Keratinocyte (primary cell): Measurements from ENCODE around the gene SLC30A3. TPM values are rescaled to one million over a fixed set of nuclear protein-coding genes. Genes with fewer than 3 reads are reported as not detected.

Experiments used
- DNase-seq: peaks from one replicate; pipeline ENCODE4 v3.0.0-alpha.2; 2011; ENCODE audit warnings: low read depth, missing footprints, low spot score
- FAIRE-seq: peaks from 2 replicates; lab custom pipeline; 2011; peaks lifted over from hg19 to GRCh38; lab: Jason Lieb, UNC
- H2AFZ ChIP-seq: 2 replicates; pipeline ENCODE4 v1.6.0; 2012; ENCODE audit warnings: low read length, control low read depth, inconsistent platforms; ENCODE audit not compliant: control insufficient read depth
- H3K27ac ChIP-seq: 2 replicates; pipeline ENCODE4 v1.5.1; 2011; ENCODE audit warnings: low read length; ENCODE audit not compliant: control insufficient read depth, insufficient read depth
- H3K27me3 ChIP-seq: 3 replicates; pipeline ENCODE4 v1.6.0; 2011; ENCODE audit warnings: low read length; ENCODE audit not compliant: control insufficient read depth, insufficient read depth; ENCODE audit errors: extremely low read depth
- H3K36me3 ChIP-seq, 2 experiments: 2 replicates in 1 of 2; 3 replicates in 1 of 2; pipeline ENCODE4 v1.5.1; 2011; ENCODE audit warnings: low read length in 2 of 2, mild to moderate bottlenecking in 1 of 2; ENCODE audit not compliant: control insufficient read depth in 2 of 2, insufficient read depth in 2 of 2; ENCODE audit errors: extremely low read depth in 1 of 2
- H3K4me1 ChIP-seq: 3 replicates; pipeline ENCODE4 v1.5.1; 2011; ENCODE audit warnings: low read length; ENCODE audit not compliant: control insufficient read depth, insufficient read depth; ENCODE audit errors: extremely low read depth
- H3K4me2 ChIP-seq: 3 replicates; pipeline ENCODE4 v1.6.0; 2011; ENCODE audit warnings: low read depth, low read length; ENCODE audit not compliant: control insufficient read depth, insufficient read depth; ENCODE audit errors: extremely low read depth
- H3K4me3 ChIP-seq, 3 experiments: fragments of 200-600 bp in 1 of 3; sonication (generic) in 1 of 3; 2 replicates in 2 of 3; 3 replicates in 1 of 3; pipeline ENCODE4 v1.5.1; 2011 to 2016; ENCODE audit warnings: low read length in 3 of 3, mild to moderate bottlenecking in 3 of 3, control low read depth in 2 of 3, inconsistent platforms in 1 of 3, low read depth in 1 of 3, mixed read lengths in 1 of 3, mixed run types in 1 of 3, moderate library complexity in 1 of 3; ENCODE audit not compliant: control insufficient read depth in 2 of 3, insufficient read depth in 2 of 3; ENCODE audit errors: extremely low read depth in 1 of 3
- H3K79me2 ChIP-seq: 2 replicates; pipeline ENCODE4 v1.6.0; 2012; ENCODE audit warnings: low read length; ENCODE audit not compliant: control insufficient read depth, insufficient read depth
- H3K9ac ChIP-seq: 3 replicates; pipeline ENCODE4 v1.6.0; 2011; ENCODE audit warnings: low read length; ENCODE audit not compliant: control insufficient read depth, insufficient read depth; ENCODE audit errors: extremely low read depth
- H3K9me1 ChIP-seq: 3 replicates; pipeline ENCODE4 v1.6.0; 2011; ENCODE audit warnings: low read length; ENCODE audit not compliant: control insufficient read depth, insufficient read depth; ENCODE audit errors: extremely low read depth
- H3K9me3 ChIP-seq: 2 replicates; pipeline ENCODE4 v1.5.1; 2012; ENCODE audit warnings: low read depth, low read length; ENCODE audit not compliant: control insufficient read depth
- H4K20me1 ChIP-seq: 3 replicates; pipeline ENCODE4 v1.6.0; 2011; ENCODE audit warnings: low read length; ENCODE audit not compliant: control insufficient read depth, insufficient read depth; ENCODE audit errors: extremely low read depth
- EZH2 ChIP-seq: IDR thresholded peaks from one replicate; pipeline ENCODE4 v1.6.1; 2012; ENCODE audit warnings: inconsistent platforms, mild to moderate bottlenecking, low read length, moderate library complexity
- dilution Hi-C: fragments of 300-500 bp; cut with MboI; formaldehyde crosslinking; loops from one replicate; pipeline ENCODE4 v1.7.0; 2020; ENCODE audit warnings: low sequenced_read_pairs; ENCODE audit not compliant: extremely low pct_ligation_motif_present
- polyA plus RNA-seq, 5 experiments: library from polyadenylated mRNA; depleted of rRNA in 3 of 5; stranded (reverse) in 3 of 5; stranded (forward) in 1 of 5; unstranded in 1 of 5; fragments of >200 nt; gene quantifications; 1 replicate in 1 of 5; 2 replicates in 3 of 5; 3 replicates in 1 of 5; pipeline versions ENCODE4 v1.2.1 to v1.2.3, GENCODE V29; 2011 to 2012; ENCODE audit warnings: missing spikeins in 2 of 5, low read depth in 1 of 5, low replicate concordance in 1 of 5
- TF ChIP-seq, protein P1 (sequence below), 3 experiments: IDR thresholded peaks in 1 of 3; conservative IDR thresholded peaks in 1 of 3; optimal IDR thresholded peaks in 1 of 3; 2 replicates in 2 of 3; 3 replicates in 1 of 3; pipeline versions ENCODE3 to v1.5.1; 2011; ENCODE audit warnings: low read length in 3 of 3, mild to moderate bottlenecking in 3 of 3, moderate library complexity in 2 of 3, control low read depth in 1 of 3, inconsistent platforms in 1 of 3; ENCODE audit not compliant: insufficient read depth in 2 of 3; ENCODE audit errors: extremely low read depth in 1 of 3

The SLC30A3 gene
- polyA plus RNA-seq, 1 donor (not counting 4 experiments of a cell fraction or from before 2014, with no cell fraction given), result not detected

DNA sequence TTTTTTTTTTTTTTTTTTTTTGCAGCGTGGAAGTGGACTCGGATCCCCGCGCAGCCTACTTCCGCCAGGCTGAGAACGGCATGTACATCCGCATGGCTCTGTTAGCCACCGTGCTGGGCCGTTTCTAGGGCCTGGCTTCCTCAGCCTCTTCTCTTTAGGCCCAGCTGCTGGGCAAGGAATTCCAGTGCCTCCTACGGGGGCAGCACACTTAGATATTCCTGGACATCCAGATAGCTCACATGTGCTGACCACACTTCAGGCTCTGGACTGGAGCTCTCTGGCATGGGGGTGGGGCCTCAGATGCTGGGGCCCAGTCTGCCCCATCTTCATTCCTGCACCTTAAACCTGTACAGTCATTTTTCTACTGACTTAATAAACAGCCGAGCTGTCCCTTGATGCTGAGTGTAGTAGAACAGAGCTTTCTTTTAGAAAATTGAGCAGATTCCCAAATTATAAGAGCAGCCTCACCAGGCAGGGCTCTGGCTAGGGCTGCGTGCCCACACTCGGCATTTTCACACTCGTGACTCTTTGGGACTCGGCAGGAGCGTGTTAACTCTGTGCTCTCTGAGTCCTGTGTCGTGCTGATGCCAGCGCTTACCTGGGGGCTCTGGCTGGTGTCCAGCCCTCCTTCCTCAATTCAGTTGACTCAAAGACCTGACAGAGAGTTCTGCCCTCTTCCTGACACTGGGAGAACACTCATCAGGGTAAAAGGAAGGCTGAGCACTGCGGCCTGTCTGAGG, 19.3 kb downstream of the SLC30A3 start:
- Histone ChIP-seq H3K27ac (no peak overlapping the region), H3K36me3 (peaks cover 29 to 57% of the 10 kb centered on the region in 2 experiments), H3K79me2 (no peaks in the 10 kb centered on the region), H3K4me3 (no peak overlapping the region), H3K27me3 (no peaks in the 10 kb centered on the region), H3K9ac (no peak overlapping the region), H3K9me3 (no peaks in the 10 kb centered on the region), H3K9me1 (no peaks in the 10 kb centered on the region), H3K4me1 (no peaks in the 10 kb centered on the region), H3K4me2 (no peak overlapping the region), H2AFZ (no peak overlapping the region), H4K20me1 (no peaks in the 10 kb centered on the region)
- DNase-seq (no peak), FAIRE-seq (no peak)
- dilution Hi-C loops, result no loop called here
- no peak for TF ChIP-seq EZH2
- TF ChIP-seq, protein P1, sequence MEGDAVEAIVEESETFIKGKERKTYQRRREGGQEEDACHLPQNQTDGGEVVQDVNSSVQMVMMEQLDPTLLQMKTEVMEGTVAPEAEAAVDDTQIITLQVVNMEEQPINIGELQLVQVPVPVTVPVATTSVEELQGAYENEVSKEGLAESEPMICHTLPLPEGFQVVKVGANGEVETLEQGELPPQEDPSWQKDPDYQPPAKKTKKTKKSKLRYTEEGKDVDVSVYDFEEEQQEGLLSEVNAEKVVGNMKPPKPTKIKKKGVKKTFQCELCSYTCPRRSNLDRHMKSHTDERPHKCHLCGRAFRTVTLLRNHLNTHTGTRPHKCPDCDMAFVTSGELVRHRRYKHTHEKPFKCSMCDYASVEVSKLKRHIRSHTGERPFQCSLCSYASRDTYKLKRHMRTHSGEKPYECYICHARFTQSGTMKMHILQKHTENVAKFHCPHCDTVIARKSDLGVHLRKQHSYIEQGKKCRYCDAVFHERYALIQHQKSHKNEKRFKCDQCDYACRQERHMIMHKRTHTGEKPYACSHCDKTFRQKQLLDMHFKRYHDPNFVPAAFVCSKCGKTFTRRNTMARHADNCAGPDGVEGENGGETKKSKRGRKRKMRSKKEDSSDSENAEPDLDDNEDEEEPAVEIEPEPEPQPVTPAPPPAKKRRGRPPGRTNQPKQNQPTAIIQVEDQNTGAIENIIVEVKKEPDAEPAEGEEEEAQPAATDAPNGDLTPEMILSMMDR (optimal IDR thresholded peaks at IDR 0.05 in 1 of 3, IDR thresholded peaks at IDR 0.05 in 1 of 3, conservative IDR thresholded peaks at IDR 0.05 in 1 of 3; ENCODE audit: extremely low read depth in 1 of 3, insufficient read depth in 2 of 3, low read length in 3 of 3), result no peak

DNA sequence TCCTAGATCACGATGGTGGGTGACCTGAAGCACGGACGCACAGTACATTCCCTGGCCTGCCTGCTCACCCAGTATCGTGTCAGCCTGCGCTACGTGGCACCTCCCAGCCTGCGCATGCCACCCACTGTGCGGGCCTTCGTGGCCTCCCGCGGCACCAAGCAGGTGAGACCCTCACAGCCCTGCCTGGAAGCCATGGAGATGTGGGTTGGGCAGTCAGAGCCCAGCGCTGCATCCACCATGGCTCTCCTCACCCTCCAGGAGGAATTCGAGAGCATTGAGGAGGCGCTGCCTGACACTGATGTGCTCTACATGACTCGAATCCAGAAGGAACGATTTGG, 20.3 kb downstream of the SLC30A3 start:
- dilution Hi-C loops, result no loop called here
- Histone ChIP-seq H3K4me3 (no peak overlapping the region), H3K4me1 (no peaks in the 10 kb centered on the region), H3K27ac (no peak overlapping the region), H3K9me1 (no peaks in the 10 kb centered on the region), H3K36me3 (peaks cover 37 to 64% of the 10 kb centered on the region in 2 experiments), H2AFZ (no peak overlapping the region), H4K20me1 (no peaks in the 10 kb centered on the region), H3K9me3 (no peaks in the 10 kb centered on the region), H3K4me2 (no peak overlapping the region), H3K79me2 (no peaks in the 10 kb centered on the region), H3K27me3 (no peaks in the 10 kb centered on the region), H3K9ac (no peak overlapping the region)
- no peak for DNase-seq
- no peak for FAIRE-seq
- TF ChIP-seq, protein P1 (optimal IDR thresholded peaks at IDR 0.05 in 1 of 3, IDR thresholded peaks at IDR 0.05 in 1 of 3, conservative IDR thresholded peaks at IDR 0.05 in 1 of 3; ENCODE audit: extremely low read depth in 1 of 3, insufficient read depth in 2 of 3, low read length in 3 of 3), result no peak
- TF ChIP-seq EZH2, result no peak
